GM21576 (cell line): ENCODE data around the gene HES7.
"Not testable (repeated sequence)": the region's sequence is repeated elsewhere in the genome, so short reads cannot be mapped to it uniquely, and the experiment has no call there.

ENCODE experiments used
- ATAC-seq: cut with Tn5 transposase; IDR thresholded peaks from one replicate; pipeline ENCODE4 v1.9.1; 2021; ENCODE audit warnings: mild to moderate bottlenecking, moderate library complexity; ENCODE audit not compliant: unreplicated experiment

The HES7 gene

GRCh38 chr17:8124350-8125153 lies 646 bp upstream of the HES7 start:
- ATAC-seq, result no peak

- no peak for ATAC-seq
Observed at GRCh38 chr17:8122924-8123694, 797 bp downstream of the HES7 start.

GRCh38 chr17:8122422-8122923 lies 1.4 kb downstream of the HES7 start:
- no peak for ATAC-seq

GRCh38 chr17:8121681-8122421 lies 2.1 kb downstream of the HES7 start:
- peak; percentile 29 for ATAC-seq

- no peak for ATAC-seq
Observed at GRCh38 chr17:8121407-8121680, 2.6 kb downstream of the HES7 start.

- ATAC-seq, result no peak
Observed at GRCh38 chr17:8120520-8121406, 3.1 kb downstream of the HES7 start.

- no peak for ATAC-seq
Observed at GRCh38 chr17:8119581-8120519, 4.1 kb downstream of the HES7 start.

GRCh38 chr17:8118769-8119580 lies 4.9 kb downstream of the HES7 start:
- peak; percentile 32 for ATAC-seq

- no peak for ATAC-seq
Observed at GRCh38 chr17:8117980-8118768, 5.7 kb downstream of the HES7 start, which contains the start of gene ALOXE3. TSS of gene ALOXE3 (minus strand) at chr17:8118514. CDS start at chr17:8117990, 524 bp downstream.

GRCh38 chr17:8117367-8117979 lies 6.4 kb downstream of the HES7 start:
- ATAC-seq, result no peak

GRCh38 chr17:8116776-8117175 lies 7.1 kb downstream of the HES7 start:
- no peak for ATAC-seq

GRCh38 chr17:8110907-8111306 lies 13.0 kb downstream of the HES7 start:
- no peak for ATAC-seq

- no peak for ATAC-seq
Observed at GRCh38 chr17:8110456-8110804, 13.5 kb downstream of the HES7 start.

GRCh38 chr17:8109661-8110455 lies 14.0 kb downstream of the HES7 start:
- no peak for ATAC-seq

GRCh38 chr17:8108972-8109660 lies 14.8 kb downstream of the HES7 start:
- no peak for ATAC-seq

- ATAC-seq, result not testable (repeated sequence)
Observed at GRCh38 chr17:8106980-8107379, 16.9 kb downstream of the HES7 start.
